Activated CD8-positive, alpha-beta memory T cell treated with anti-CD3 and anti-CD28 coated beads, Interleukin-2, amount 50 U/mL, for 4 hours (primary cell): ENCODE results near the gene ST6GALNAC2.
"Not testable (repeated sequence)": the region's sequence is repeated elsewhere in the genome, so short reads cannot be mapped to it uniquely, and the experiment has no call there.

ENCODE experiments used
- DNase-seq: peaks from one replicate; pipeline ENCODE4 v3.0.0-alpha.2; 2020

The ST6GALNAC2 gene

GRCh38 chr17:76538941-76539570 lies 46.6 kb downstream of the ST6GALNAC2 start:
- no peak for DNase-seq

- no peak for DNase-seq
These were observed 47.3 kb downstream of the ST6GALNAC2 start for GRCh38 chr17:76538281-76538931.

GRCh38 chr17:76537578-76538280 lies 47.9 kb downstream of the ST6GALNAC2 start, which contains the start of gene CYGB:
CYGB (minus strand) TSS chr17:76537709; CDS start chr17:76537542, 167 bp downstream.
- DNase-seq = no peak

GRCh38 chr17:76537288-76537577 lies 48.4 kb downstream of the ST6GALNAC2 start:
- no peak for DNase-seq

- no peak for DNase-seq
These were observed 49.0 kb downstream of the ST6GALNAC2 start for GRCh38 chr17:76536511-76537287.

GRCh38 chr17:76535788-76536510 lies 49.7 kb downstream of the ST6GALNAC2 start:
- DNase-seq = no peak

- DNase-seq = no peak
These were observed 50.6 kb downstream of the ST6GALNAC2 start for GRCh38 chr17:76534831-76535732.

GRCh38 chr17:76533640-76534359 lies 51.9 kb downstream of the ST6GALNAC2 start:
- DNase-seq = not testable (repeated sequence)

- no peak for DNase-seq
These were observed 53.5 kb downstream of the ST6GALNAC2 start for GRCh38 chr17:76532072-76532651.

GRCh38 chr17:76531486-76532038 lies 54.1 kb downstream of the ST6GALNAC2 start:
- DNase-seq = no peak

GRCh38 chr17:76530811-76531485 lies 54.7 kb downstream of the ST6GALNAC2 start:
- no peak for DNase-seq

- DNase-seq = no peak
These were observed 55.5 kb downstream of the ST6GALNAC2 start for GRCh38 chr17:76530095-76530723.

- no peak for DNase-seq
These were observed 56.2 kb downstream of the ST6GALNAC2 start for GRCh38 chr17:76529224-76530094.

GRCh38 chr17:76528528-76529223 lies 57.0 kb downstream of the ST6GALNAC2 start:
- DNase-seq = no peak

GRCh38 chr17:76528156-76528527 lies 57.5 kb downstream of the ST6GALNAC2 start:
- DNase-seq = no peak

- peak; percentile 46 for DNase-seq
These were observed 58.1 kb downstream of the ST6GALNAC2 start for GRCh38 chr17:76527430-76528111.

GRCh38 chr17:76527016-76527415 lies 58.6 kb downstream of the ST6GALNAC2 start:
- DNase-seq = not testable (repeated sequence)
